SK-N-SH treated with all-trans-retinoic acid at 6 μM for 48 hours (cell line): Measurements from ENCODE around the gene ZXDC.

ENCODE experiments used
- PATZ1 ChIP-seq: fragments of 250-450 bp; sonication (Bioruptor Pico); IDR thresholded peaks from 2 replicates; pipeline ENCODE4 v1.8.0; 2020; ENCODE audit warnings: mild to moderate bottlenecking, moderate library complexity, borderline replicate concordance
- PPARA ChIP-seq: fragments of 250-450 bp; sonication (Bioruptor Pico); IDR thresholded peaks from 2 replicates; pipeline ENCODE4 v1.5.0; 2020; ENCODE audit warnings: mild to moderate bottlenecking, borderline replicate concordance
- ZC3H10 ChIP-seq: fragments of 250-450 bp; sonication (Bioruptor Pico); IDR thresholded peaks from 2 replicates; pipeline ENCODE4 v1.5.1; 2021; ENCODE audit warnings: mild to moderate bottlenecking, moderate library complexity

GRCh38 chr3:126463521-126463920 is 12.2 kb downstream of the ZXDC start:
- TF ChIP-seq PATZ1 (CRISPR knock-in tag) (no peak), PPARA (CRISPR knock-in tag) (no peak), ZC3H10 (CRISPR knock-in tag) (no peak)
